ENCODE results near the gene CTXN1. TPM values are rescaled to one million over a fixed set of nuclear protein-coding genes. Genes with fewer than 3 reads are reported as not detected.

Gene CTXN1
- total RNA-seq, 2 donors from 2014 or later: 5.0 to 37.1 TPM

DNA sequence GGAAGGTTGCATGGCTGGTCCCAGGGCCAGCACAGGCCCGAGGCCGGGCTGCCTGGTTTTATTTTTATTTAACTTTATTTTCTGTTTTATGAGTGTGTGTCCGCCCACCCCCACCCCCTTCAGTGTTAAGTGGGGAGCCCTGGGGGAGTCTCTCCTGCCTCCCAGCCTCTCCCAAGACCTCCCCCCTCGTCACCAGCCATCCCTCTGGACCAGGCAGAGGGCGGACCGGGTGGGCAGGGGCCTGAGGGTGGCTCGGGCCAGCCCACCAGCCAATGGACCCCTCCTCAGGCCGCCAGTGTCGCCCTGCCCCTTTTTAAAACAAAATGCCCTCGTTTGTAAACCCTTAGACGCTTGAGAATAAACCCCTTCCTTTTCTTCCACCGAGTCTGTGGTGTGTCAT lies 11.8 kb downstream of the CTXN1 start:
- 61% methylated on average over 12 of the region's 12 CpGs for WGBS

DNA sequence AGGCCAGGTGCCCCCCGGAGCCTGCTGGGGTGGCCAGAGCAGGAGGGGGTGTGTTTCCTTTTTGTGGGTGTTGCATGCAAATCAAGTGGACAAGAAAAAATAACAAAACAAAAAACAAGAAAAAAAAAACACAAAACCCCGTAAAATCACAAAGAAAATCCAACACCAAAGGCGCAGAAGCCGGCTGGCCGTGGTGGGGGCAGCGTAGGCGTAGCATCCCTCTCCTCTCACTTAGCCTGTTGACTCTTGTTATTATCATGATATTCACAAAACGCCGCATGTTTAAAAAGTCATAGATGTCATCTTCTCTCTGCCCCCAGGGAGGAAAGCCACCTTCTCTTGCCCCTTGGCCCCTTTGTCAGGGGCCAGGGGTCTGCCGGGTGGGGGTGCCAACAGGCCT lies 12.3 kb downstream of the CTXN1 start:
- Histone ChIP-seq H3K27me3 (replicated peaks; ENCODE audit: insufficient read depth) (no peaks in the 10 kb centered on the region), H3K27ac (no peak overlapping the region), H3K4me1 (replicated peaks) (no peaks in the 10 kb centered on the region), H3K9me3 (no peaks in the 10 kb centered on the region), H3K4me3 (no peak overlapping the region), H3K36me3 (peaks cover 11 to 27% of the 10 kb centered on the region in 2 donors)
- intact Hi-C loops (cut with DNase I): no loop called here
- TF ChIP-seq POLR2A (IDR thresholded peaks at IDR 0.05) (no peak), POLR2AphosphoS5 (IDR thresholded peaks at IDR 0.05) (no peak)
- TF ChIP-seq, protein P1, sequence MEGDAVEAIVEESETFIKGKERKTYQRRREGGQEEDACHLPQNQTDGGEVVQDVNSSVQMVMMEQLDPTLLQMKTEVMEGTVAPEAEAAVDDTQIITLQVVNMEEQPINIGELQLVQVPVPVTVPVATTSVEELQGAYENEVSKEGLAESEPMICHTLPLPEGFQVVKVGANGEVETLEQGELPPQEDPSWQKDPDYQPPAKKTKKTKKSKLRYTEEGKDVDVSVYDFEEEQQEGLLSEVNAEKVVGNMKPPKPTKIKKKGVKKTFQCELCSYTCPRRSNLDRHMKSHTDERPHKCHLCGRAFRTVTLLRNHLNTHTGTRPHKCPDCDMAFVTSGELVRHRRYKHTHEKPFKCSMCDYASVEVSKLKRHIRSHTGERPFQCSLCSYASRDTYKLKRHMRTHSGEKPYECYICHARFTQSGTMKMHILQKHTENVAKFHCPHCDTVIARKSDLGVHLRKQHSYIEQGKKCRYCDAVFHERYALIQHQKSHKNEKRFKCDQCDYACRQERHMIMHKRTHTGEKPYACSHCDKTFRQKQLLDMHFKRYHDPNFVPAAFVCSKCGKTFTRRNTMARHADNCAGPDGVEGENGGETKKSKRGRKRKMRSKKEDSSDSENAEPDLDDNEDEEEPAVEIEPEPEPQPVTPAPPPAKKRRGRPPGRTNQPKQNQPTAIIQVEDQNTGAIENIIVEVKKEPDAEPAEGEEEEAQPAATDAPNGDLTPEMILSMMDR (IDR thresholded peaks at IDR 0.05): no peak
- WGBS: 88% methylated on average over 10 of the region's 10 CpGs
- DNase-seq (ENCODE audit: low spot score): no peak

More for the DNA sequence above, 11.8 kb downstream of the CTXN1 start:
- no peak for DNase-seq (ENCODE audit: low spot score)
- Histone ChIP-seq H3K9me3 (no peaks in the 10 kb centered on the region), H3K36me3 (peaks cover 11 to 27% of the 10 kb centered on the region in 2 donors), H3K4me3 (no peak overlapping the region), H3K4me1 (replicated peaks) (no peaks in the 10 kb centered on the region), H3K27me3 (replicated peaks; ENCODE audit: insufficient read depth) (no peaks in the 10 kb centered on the region), H3K27ac (no peak overlapping the region)
- intact Hi-C loops (cut with DNase I): no loop called here
- TF ChIP-seq POLR2AphosphoS5 (IDR thresholded peaks at IDR 0.05): no peak
- TF ChIP-seq POLR2A (IDR thresholded peaks at IDR 0.05): no peak
- TF ChIP-seq, protein P1 (IDR thresholded peaks at IDR 0.05): no peak

DNA sequence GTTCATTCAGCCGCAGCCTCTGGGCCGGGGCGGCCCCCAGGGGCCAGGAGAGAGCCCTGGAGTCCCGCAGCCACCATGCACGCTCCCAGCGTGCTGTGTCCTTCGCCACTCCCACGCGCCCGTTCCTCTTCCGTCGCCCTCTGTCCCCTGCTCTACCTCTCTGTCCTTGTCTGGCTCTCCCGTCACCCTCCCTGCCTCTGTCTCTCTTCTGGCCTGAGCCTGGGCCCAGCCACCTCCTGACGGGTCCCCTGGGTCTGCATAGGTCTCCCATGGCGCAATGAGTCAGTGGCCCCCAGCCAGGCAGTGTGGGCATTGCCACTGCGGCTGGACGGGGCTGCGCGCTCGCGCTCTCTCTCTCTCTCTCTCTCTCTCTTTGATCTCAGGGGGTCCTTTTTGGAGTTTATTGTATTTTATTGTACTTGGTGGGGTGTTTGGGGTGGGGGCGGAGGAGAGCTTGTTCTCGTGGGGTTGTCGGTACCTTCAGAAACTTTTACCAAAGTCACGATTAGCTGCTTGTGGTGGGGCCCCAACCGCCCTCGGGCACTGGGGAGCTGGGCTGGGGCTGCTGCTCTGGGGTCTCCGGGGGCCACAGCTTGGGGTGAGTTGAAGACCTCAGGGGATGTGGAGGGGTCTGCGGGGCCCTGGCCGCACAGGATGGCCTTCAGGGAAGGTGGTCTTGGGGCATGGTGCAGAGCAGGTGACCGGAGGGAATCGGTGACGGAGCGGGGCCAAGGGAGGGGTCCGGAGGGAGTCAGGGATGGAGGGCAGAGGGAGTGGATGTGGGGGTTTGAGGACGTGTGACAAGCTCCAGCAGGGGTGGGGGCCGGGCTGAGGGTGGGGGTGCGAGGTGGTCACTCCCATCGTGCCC lies 13.0 kb downstream of the CTXN1 start:
- H3K4me3 ChIP-seq: no peak overlapping the region
- no peak for DNase-seq (ENCODE audit: low spot score)
- H3K27me3 ChIP-seq (replicated peaks; ENCODE audit: insufficient read depth): no peaks in the 10 kb centered on the region
- intact Hi-C loops (cut with DNase I): no loop called here
- 92% methylated on average over 39 of the region's 39 CpGs for WGBS
- peaks cover 11 to 27% of the 10 kb centered on the region in 2 donors for H3K36me3 ChIP-seq
- H3K4me1 ChIP-seq (replicated peaks): no peaks in the 10 kb centered on the region
- no peak overlapping the region for H3K27ac ChIP-seq
- TF ChIP-seq, protein P1 (IDR thresholded peaks at IDR 0.05): no peak
- TF ChIP-seq POLR2A (IDR thresholded peaks at IDR 0.05): no peak
- TF ChIP-seq POLR2AphosphoS5 (IDR thresholded peaks at IDR 0.05): no peak
- no peaks in the 10 kb centered on the region for H3K9me3 ChIP-seq

DNA sequence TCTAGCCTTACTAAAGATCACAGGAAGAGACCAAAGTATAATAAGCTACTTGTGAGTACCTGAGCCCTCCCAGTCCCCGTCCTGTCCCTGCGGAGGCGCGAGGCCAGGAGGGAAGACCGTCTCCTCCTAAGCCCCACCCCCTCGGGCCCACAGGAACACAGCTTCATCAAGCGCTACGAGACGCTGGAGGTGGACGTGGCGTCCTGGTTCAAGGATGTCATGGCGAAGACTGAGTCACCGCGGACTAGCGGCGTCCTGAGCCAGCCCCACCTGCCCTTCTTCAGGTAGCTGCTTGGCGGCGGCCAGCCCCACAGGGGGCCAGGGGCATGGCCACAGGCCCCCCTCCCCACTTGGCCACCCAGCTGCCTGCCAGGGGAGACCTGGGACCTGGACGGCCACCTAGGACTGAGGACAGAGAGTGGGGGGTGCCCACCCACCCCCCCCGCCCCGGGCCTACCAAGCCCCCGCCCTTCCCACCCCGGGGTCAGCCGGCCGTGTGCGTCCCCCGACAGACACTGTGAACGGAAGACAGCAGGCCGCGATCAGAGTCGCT lies 13.7 kb downstream of the CTXN1 start:
- H3K4me3 ChIP-seq: no peak overlapping the region
- no peak for DNase-seq (ENCODE audit: low spot score)
- intact Hi-C loops (cut with DNase I): no loop called here
- 86% methylated on average over 29 of the region's 31 CpGs for WGBS
- H3K27ac ChIP-seq: no peak overlapping the region
- no peaks in the 10 kb centered on the region for H3K9me3 ChIP-seq
- H3K4me1 ChIP-seq (replicated peaks): no peaks in the 10 kb centered on the region
- no peak for TF ChIP-seq POLR2A (IDR thresholded peaks at IDR 0.05)
- TF ChIP-seq, protein P1 (IDR thresholded peaks at IDR 0.05): no peak
- no peak for TF ChIP-seq POLR2AphosphoS5 (IDR thresholded peaks at IDR 0.05)
- H3K27me3 ChIP-seq (replicated peaks; ENCODE audit: insufficient read depth): no peaks in the 10 kb centered on the region
- H3K36me3 ChIP-seq: peaks cover 11 to 27% of the 10 kb centered on the region in 2 donors

All from prostate gland (tissue), 2 donors.